Aorta (tissue), 5 donors: ENCODE measurements around the gene UBQLN4. TPM values are rescaled to one million over a fixed set of nuclear protein-coding genes. Genes with fewer than 3 reads are reported as not detected.

Source experiments
- ATAC-seq: fragments of 200-7000 bp; cut with Tn5 transposase; one replicate; pipeline ENCODE4 v1.9.1; 2022; ENCODE audit warnings: moderate library complexity; ENCODE audit not compliant: low FRiP score
- DNase-seq, 2 donors: peaks; one replicate each; pipeline ENCODE4 v3.0.0-alpha.2; 2020
- H3K27ac ChIP-seq, 2 donors: one replicate each; pipeline ENCODE4 v1.5.1; 2013; ENCODE audit warnings: low read length in 2 of 2, mild to moderate bottlenecking in 2 of 2, moderate library complexity in 2 of 2, control low read depth in 1 of 2, inconsistent platforms in 1 of 2, low read depth in 1 of 2
- H3K27me3 ChIP-seq, 2 donors: one replicate each; pipeline ENCODE4 v1.6.1; 2013; ENCODE audit warnings: control low read depth in 1 of 2, low read length in 1 of 2, mild to moderate bottlenecking in 1 of 2, moderate library complexity in 1 of 2; ENCODE audit not compliant: insufficient read depth in 2 of 2, control insufficient read depth in 1 of 2
- H3K36me3 ChIP-seq, 2 donors: one replicate each; pipeline ENCODE4 v1.6.1; 2013; ENCODE audit warnings: control low read depth in 1 of 2, low read length in 1 of 2, mild to moderate bottlenecking in 1 of 2; ENCODE audit not compliant: insufficient read depth in 2 of 2, control insufficient read depth in 1 of 2
- H3K4me1 ChIP-seq, 2 donors: one replicate each; pipeline ENCODE4 v1.6.1; 2013; ENCODE audit warnings: low read length in 2 of 2, control low read depth in 1 of 2, mild to moderate bottlenecking in 1 of 2, moderate library complexity in 1 of 2; ENCODE audit not compliant: insufficient read depth in 2 of 2, control insufficient read depth in 1 of 2
- H3K4me3 ChIP-seq, 2 donors: one replicate each; pipeline ENCODE4 v1.5.1; 2013; ENCODE audit warnings: low read length in 2 of 2, control low read depth in 1 of 2, mild to moderate bottlenecking in 1 of 2
- H3K9me3 ChIP-seq: one replicate; pipeline ENCODE4 v1.6.1; 2013; ENCODE audit warnings: mild to moderate bottlenecking, low read length; ENCODE audit not compliant: control insufficient read depth
- WGBS, 2 donors: extraction: QIAGEN DNeasy Blood & Tissue Kit; methylation state at CpG; one replicate each; pipeline ENCODE4 v1.1.7; 2013; 5-methylcytosine and 5-hydroxymethylcytosine counted together
- intact Hi-C, 2 donors: fragments of 100-400 bp; cut with DNase I; formaldehyde crosslinking; loops; one replicate each; pipeline versions ENCODE4 v1.14.2 to v1.15.0; 2022
- polyA plus RNA-seq, 2 donors: library from polyadenylated mRNA; stranded (reverse); fragments of 200-250 nt; gene quantifications; one replicate each; pipeline ENCODE4 v1.2.3, GENCODE V29; 2013
- total RNA-seq, 2 donors: library from RNA; stranded (reverse); fragmentation: NEBNext Ultra II Directional; extraction: Animal tissue kit (Norgen Biotek cat#: 25700); gene quantifications; one replicate each; pipeline ENCODE4 v1.2.1, GENCODE V29; 2021
- donor health status: healthy with polysubstance abuse.
- donor health status: Bipolar disorder and iron deficiency.
- donor health status: DM: no; HTN: no; CAD: no.
- donor health status: DM: no; HTN: no; CAD: no.
- donor health status: DM: yes; HTN: yes; CAD: no.

Gene UBQLN4
- total and polyA plus RNA-seq, 4 donors, result 14.5 to 25.7 (median 19.9) TPM

DNA sequence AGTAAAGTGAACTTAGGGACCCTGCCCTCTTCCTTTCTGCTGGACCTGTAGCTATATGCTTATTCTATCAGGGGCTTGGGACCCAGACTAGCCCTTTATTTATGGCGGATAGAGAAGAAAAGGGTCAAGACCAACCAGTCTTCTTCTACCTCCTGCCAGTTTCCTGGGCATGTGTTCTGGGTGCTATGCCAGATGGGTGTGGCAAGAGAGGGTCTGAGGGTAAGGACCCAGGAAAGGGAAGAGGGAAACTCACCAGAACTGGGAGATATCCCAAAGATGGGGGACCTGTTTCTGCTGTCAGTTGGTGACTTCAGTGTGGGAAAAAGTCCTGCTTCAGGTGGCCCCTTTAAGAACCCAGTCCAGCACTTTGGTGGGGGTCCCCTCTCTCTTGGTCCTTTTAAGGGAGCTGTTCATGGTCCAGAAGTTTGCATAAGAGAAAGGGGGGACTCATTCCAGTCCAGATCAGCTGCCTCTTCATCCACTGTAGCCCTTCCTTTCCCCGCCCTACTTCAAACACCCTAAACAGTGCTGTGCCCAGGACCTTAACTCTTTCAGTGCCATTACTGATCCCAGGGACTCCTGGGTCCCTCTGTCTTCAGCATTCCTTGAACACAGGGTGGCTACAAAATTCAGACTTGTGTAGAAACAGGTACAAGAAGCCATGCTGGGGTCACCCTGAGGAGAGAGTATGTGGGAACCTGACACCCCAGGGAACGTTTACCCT lies 51.2 kb downstream of the UBQLN4 start:
- Histone ChIP-seq H3K4me1 (no peaks in the 10 kb centered on the region), H3K9me3 (no peaks in the 10 kb centered on the region), H3K36me3 (no peaks in the 10 kb centered on the region), H3K27me3 (no peaks in the 10 kb centered on the region), H3K27ac (no peak overlapping the region), H3K4me3 (no peak overlapping the region)
- intact Hi-C loops, result no loop called here
- WGBS, 2 donors, result 59 to 70% methylated on average over 3 of the region's 3 CpGs
- ATAC-seq (no peak), DNase-seq (peak in 1 of 2 donors; percentile 5)

DNA sequence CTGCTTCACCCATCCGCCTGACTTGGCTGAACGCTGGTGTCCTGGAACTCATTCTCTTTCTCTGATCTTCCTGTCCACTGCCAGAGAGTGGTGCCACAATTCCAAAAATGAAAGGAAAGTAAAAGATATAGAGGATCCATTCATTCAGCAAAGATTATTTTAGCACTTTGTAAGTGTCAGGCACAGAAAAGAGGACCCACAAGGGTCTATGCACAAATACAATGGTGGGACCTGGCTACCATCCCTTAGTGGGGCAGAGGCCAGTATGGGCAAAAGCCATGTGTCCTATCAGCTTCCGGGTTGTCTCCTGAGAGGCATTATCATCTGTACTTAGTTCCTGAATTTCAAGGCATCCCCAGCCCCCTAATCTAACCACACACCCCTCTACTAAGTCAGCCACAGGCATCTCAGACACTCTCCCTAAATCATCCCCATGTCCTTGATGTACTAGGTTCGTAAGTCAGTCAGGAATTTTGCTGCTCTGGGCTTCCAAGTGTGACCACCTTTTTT lies 51.9 kb downstream of the UBQLN4 start:
- no peak for ATAC-seq

DNA sequence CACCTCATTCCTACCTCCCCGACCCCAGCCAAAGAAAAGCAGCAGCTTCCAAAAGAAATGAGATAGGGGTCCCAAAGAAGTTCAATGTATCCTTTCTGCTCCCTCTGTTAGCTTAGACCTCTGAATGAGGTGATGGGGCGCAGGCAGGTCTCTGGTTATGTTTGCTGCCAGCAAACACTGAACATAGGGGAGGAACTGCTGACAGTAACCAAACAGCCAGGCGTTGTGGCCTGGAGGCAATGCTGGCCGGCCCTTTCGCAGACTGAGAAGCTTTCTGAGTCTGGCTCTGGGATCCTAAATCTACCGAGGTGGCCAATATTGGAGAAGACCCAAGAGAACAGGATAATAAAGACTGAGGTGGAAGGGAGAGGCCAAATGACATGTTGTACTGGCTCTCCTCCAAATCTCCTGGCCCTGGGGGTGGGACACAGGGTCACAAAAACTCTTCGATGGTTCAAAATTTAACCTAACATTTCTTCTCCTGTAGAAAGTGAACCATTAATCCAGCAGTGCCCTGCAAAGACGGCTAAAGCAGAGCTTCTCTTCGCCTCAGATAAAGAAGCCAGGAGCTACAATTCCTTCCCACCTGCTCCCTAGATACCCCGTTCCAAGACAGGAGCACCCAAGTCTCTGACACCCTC lies 52.5 kb downstream of the UBQLN4 start:
- Histone ChIP-seq H3K4me3 (no peak overlapping the region), H3K27ac (no peak overlapping the region), H3K36me3 (no peaks in the 10 kb centered on the region), H3K4me1 (no peaks in the 10 kb centered on the region), H3K27me3 (no peaks in the 10 kb centered on the region), H3K9me3 (no peaks in the 10 kb centered on the region)
- intact Hi-C loops, result no loop called here
- no peak for ATAC-seq
- no peak for DNase-seq
- 62 to 65% methylated on average over 10 of the region's 10 CpGs for WGBS, 2 donors

More for the DNA sequence above, 51.9 kb downstream of the UBQLN4 start:
- intact Hi-C loops, result no loop called here
- WGBS, 2 donors, result 52 to 54% methylated on average over 4 of the region's 4 CpGs
- peak in 1 of 2 donors; percentile 35 for DNase-seq
- no peak overlapping the region for H3K27ac ChIP-seq
- H3K4me3 ChIP-seq, result no peak overlapping the region
- H3K9me3 ChIP-seq, result no peaks in the 10 kb centered on the region
- H3K27me3 ChIP-seq, result no peaks in the 10 kb centered on the region
- H3K36me3 ChIP-seq, result no peaks in the 10 kb centered on the region
- H3K4me1 ChIP-seq, result no peaks in the 10 kb centered on the region

DNA sequence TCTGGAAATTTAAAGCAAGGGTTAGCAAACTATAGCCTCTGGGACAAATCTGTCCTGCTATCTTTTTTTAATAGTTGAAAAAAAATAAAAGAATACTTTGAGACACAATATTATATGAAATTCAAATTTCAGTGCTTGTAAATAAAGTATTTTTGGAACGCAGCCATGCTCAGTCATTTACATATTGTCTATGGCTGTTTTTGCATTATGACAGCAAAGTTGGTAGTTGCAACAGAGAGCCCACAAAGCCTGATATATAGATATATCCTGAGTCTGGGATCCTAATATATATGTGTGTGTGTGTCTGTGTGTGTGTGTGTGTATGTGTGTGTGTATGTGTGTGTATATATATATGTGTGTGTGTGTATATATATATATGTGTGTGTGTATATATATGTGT lies 53.6 kb downstream of the UBQLN4 start:
- H3K4me1 ChIP-seq, result no peaks in the 10 kb centered on the region
- H3K9me3 ChIP-seq, result no peaks in the 10 kb centered on the region
- ATAC-seq (no peak), DNase-seq (no peak)
- H3K4me3 ChIP-seq, result no peak overlapping the region
- no peak overlapping the region for H3K27ac ChIP-seq
- intact Hi-C loops, result no loop called here
- 80 to 88% methylated on average over 1 of the region's 1 CpG for WGBS, 2 donors
- H3K27me3 ChIP-seq, result no peaks in the 10 kb centered on the region
- H3K36me3 ChIP-seq, result no peaks in the 10 kb centered on the region

DNA sequence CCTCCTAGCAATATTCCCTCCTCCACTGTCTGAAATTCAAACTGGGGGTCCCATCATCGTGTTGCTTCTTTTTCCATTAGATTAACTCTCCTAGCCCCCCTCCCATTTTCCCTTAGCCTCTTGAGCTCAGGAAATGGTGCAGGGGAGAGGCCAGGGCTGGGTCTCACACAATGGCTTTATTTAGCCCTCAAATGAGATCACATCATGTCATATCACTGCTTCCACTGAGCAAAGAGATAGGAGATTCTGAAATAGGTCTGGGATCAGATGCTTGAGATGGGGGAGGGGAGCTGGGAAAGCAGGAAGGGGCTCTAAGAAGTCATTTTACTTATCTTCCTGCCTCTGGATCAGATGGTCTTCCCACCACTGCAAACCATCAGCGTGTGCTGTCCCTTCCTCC lies 57.4 kb downstream of the UBQLN4 start:
- intact Hi-C loops, result no loop called here
- 37 to 42% methylated on average over 2 of the region's 2 CpGs for WGBS, 2 donors
- no peak for DNase-seq
- no peak overlapping the region for H3K27ac ChIP-seq
- no peaks in the 10 kb centered on the region for H3K36me3 ChIP-seq
- H3K4me3 ChIP-seq, result no peak overlapping the region
- no peaks in the 10 kb centered on the region for H3K4me1 ChIP-seq
- no peak for ATAC-seq
- no peaks in the 10 kb centered on the region for H3K9me3 ChIP-seq
- no peaks in the 10 kb centered on the region for H3K27me3 ChIP-seq

DNA sequence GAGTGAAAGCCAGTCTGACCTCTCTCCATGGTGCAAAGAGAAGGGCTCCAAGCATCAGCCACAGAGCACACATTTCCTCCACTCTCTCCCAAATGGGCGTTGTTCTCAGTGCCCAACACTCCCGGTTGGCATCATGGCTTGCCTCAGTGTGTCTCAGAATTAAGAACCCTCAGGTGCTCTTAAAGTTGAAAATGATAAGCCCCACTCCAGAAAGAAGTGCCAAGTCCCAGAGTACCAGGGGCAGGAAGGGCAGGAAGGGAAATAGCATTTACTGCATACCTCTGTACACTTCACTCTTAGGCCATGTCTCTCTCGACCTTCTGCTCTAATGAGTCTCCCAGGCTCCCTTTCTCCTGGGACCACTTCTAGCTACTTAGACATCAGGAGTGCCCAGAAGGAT lies 60.0 kb downstream of the UBQLN4 start:
- intact Hi-C loops, result no loop called here
- ATAC-seq (no peak), DNase-seq (no peak)
- Histone ChIP-seq H3K4me3 (no peak overlapping the region), H3K27ac (no peak overlapping the region), H3K4me1 (no peaks in the 10 kb centered on the region), H3K36me3 (no peaks in the 10 kb centered on the region), H3K9me3 (no peaks in the 10 kb centered on the region), H3K27me3 (no peaks in the 10 kb centered on the region)
- 75 to 83% methylated on average over 3 of the region's 3 CpGs for WGBS, 2 donors

DNA sequence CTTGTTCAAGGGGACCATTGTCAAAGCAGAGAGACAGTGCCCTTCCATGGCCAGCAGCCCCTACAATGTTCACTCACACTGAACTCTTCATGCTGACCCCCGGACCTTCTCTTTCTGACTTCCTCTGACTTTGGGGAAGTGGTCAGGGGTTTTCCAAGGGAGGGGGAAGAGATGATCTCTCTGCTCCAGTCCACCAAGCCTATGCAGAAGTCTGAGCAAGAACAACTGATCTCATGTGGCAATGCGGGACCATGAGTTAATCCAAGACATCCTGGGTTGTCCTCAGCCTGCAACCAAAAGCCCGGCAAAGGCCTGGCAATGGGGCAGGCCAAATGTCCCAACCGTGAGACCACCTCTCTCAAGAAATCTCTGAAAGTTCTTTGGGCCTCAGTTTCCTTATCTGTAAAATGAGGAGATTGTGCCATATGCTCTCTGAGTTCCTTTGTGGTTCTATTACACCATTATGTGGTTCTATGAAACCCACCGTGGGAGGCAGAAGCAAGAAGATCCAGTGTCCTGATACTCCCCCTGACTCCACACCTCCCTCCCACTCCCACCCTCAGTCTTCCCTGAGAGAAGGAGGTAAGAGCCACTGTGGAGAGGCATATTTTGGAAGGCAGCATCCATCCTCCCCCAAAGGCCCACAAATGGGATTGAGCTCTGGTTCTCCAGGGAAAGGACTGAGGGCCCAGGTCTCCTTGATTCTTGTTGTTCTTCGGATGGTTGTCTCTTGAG lies 63.4 kb downstream of the UBQLN4 start:
- Histone ChIP-seq H3K4me1 (no peaks in the 10 kb centered on the region), H3K36me3 (no peaks in the 10 kb centered on the region), H3K27me3 (no peaks in the 10 kb centered on the region), H3K4me3 (no peak overlapping the region), H3K9me3 (no peaks in the 10 kb centered on the region), H3K27ac (no peak overlapping the region)
- WGBS, 2 donors, result 86 to 89% methylated on average over 6 of the region's 6 CpGs
- ATAC-seq (peak; percentile 3), DNase-seq (no peak)
- intact Hi-C loops, result no loop called here

DNA sequence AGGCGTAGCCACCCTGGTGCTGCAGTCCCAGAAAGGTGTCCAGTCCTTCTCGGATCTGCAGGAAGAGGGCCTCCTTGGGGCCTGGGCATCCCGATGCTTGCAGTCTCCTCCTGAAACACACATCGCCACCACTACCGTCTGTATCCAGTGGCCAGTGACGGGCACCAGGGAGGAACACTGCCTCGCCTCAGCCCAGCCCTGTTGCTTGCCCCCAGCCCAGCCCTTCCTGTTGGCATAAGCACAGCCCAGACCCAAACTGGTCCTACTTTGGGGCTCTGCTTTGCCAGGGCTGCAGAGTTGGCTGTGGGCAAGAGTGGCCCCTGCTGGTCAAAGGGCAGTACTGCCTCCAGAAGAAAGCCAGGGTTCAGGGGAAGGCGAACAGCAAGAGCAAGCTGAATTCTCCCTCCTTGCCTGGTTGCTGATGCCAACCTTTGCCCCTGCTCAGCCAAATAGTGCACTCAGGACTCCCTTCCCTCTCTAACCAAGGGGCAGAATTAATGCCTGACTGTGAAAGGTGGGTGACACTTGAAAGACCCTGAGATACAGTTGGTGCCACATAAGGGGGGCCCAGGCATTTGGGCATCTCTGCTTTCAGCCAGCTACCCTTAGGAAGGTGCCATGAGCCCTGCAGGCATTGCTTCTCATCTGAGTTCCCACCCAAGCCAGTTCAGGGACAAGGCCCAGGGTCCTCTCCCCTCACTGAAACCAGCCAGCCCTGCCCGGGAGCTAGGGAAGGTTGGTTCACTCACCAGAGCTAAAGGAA lies 64.2 kb downstream of the UBQLN4 start:
- ATAC-seq, result peak; percentile 97
- no peaks in the 10 kb centered on the region for H3K36me3 ChIP-seq
- DNase-seq, result peak; percentile 87 to 89
- WGBS, 2 donors, result 12% methylated on average over 9 of the region's 9 CpGs
- no peaks in the 10 kb centered on the region for H3K27me3 ChIP-seq
- intact Hi-C loops, result loop anchor here (1.0 to 2.0 kb wide), 2 partner anchors 51 kb away; no protein-coding TSS in a partner anchor
- H3K4me1 ChIP-seq, result no peaks in the 10 kb centered on the region
- no peaks in the 10 kb centered on the region for H3K9me3 ChIP-seq
- H3K4me3 ChIP-seq, result peak overlapping the region; percentile 17 to 39
- H3K27ac ChIP-seq, result peak overlapping the region; percentile 14 to 66
